ENCODE measurements around the gene SLC25A12.
A peak's percentile ranks its signal among the peaks of the same experiment; 100 is the strongest.

Gene SLC25A12

GRCh38 chr2:171882089-171882769, 11.8 kb downstream of the SLC25A12 start:
- FAIRE-seq (peak; percentile 44), DNase-seq (ENCODE audit: insufficient read length) (no peak)
- TF ChIP-seq TAF1 (IDR thresholded peaks at IDR 0.05; ENCODE audit: borderline replicate concordance, low read depth, low read length) = no peak
- TF ChIP-seq POLR2A (IDR thresholded peaks at IDR 0.05; ENCODE audit: low read depth, low read length) = no peak
- TF ChIP-seq POLR2AphosphoS5 (IDR thresholded peaks at IDR 0.05; ENCODE audit: low read depth, low read length) = no peak

- FAIRE-seq (no peak), DNase-seq (ENCODE audit: insufficient read length) (no peak)
- TF ChIP-seq POLR2AphosphoS5 (IDR thresholded peaks at IDR 0.05; ENCODE audit: low read depth, low read length) (no peak), POLR2A (IDR thresholded peaks at IDR 0.05; ENCODE audit: low read depth, low read length) (no peak), TAF1 (IDR thresholded peaks at IDR 0.05; ENCODE audit: borderline replicate concordance, low read depth, low read length) (no peak)
These were observed 13.3 kb downstream of the SLC25A12 start for GRCh38 chr2:171880774-171881173.

- no peak for DNase-seq (ENCODE audit: insufficient read length)
- TF ChIP-seq POLR2AphosphoS5 (IDR thresholded peaks at IDR 0.05; ENCODE audit: low read depth, low read length) (no peak), POLR2A (IDR thresholded peaks at IDR 0.05; ENCODE audit: low read depth, low read length) (no peak), TAF1 (IDR thresholded peaks at IDR 0.05; ENCODE audit: borderline replicate concordance, low read depth, low read length) (no peak)
- FAIRE-seq = no peak
These were observed 14.2 kb downstream of the SLC25A12 start for GRCh38 chr2:171879865-171880264.

GRCh38 chr2:171878481-171878993, 15.5 kb downstream of the SLC25A12 start:
- TF ChIP-seq POLR2A (IDR thresholded peaks at IDR 0.05; ENCODE audit: low read depth, low read length) (no peak), POLR2AphosphoS5 (IDR thresholded peaks at IDR 0.05; ENCODE audit: low read depth, low read length) (no peak), TAF1 (IDR thresholded peaks at IDR 0.05; ENCODE audit: borderline replicate concordance, low read depth, low read length) (no peak)
- FAIRE-seq (peak; percentile 33), DNase-seq (ENCODE audit: insufficient read length) (no peak)

GRCh38 chr2:171874963-171875362, 19.1 kb downstream of the SLC25A12 start:
- TF ChIP-seq POLR2AphosphoS5 (IDR thresholded peaks at IDR 0.05; ENCODE audit: low read depth, low read length) = no peak
- no peak for TF ChIP-seq TAF1 (IDR thresholded peaks at IDR 0.05; ENCODE audit: borderline replicate concordance, low read depth, low read length)
- DNase-seq (ENCODE audit: insufficient read length) (no peak), FAIRE-seq (no peak)

GRCh38 chr2:171874517-171874916, 19.5 kb downstream of the SLC25A12 start:
- FAIRE-seq (no peak), DNase-seq (ENCODE audit: insufficient read length) (no peak)
- TF ChIP-seq TAF1 (IDR thresholded peaks at IDR 0.05; ENCODE audit: borderline replicate concordance, low read depth, low read length) (no peak), POLR2A (IDR thresholded peaks at IDR 0.05; ENCODE audit: low read depth, low read length) (no peak), POLR2AphosphoS5 (IDR thresholded peaks at IDR 0.05; ENCODE audit: low read depth, low read length) (no peak)

GRCh38 chr2:171864357-171864985, 29.6 kb downstream of the SLC25A12 start:
- no peak for DNase-seq (ENCODE audit: insufficient read length)
- no peak for FAIRE-seq
- TF ChIP-seq POLR2A (IDR thresholded peaks at IDR 0.05; ENCODE audit: low read depth, low read length) = no peak
- no peak for TF ChIP-seq TAF1 (IDR thresholded peaks at IDR 0.05; ENCODE audit: borderline replicate concordance, low read depth, low read length)
- no peak for TF ChIP-seq POLR2AphosphoS5 (IDR thresholded peaks at IDR 0.05; ENCODE audit: low read depth, low read length)

GRCh38 chr2:171862501-171862900, 31.5 kb downstream of the SLC25A12 start:
- TF ChIP-seq TAF1 (IDR thresholded peaks at IDR 0.05; ENCODE audit: borderline replicate concordance, low read depth, low read length) = no peak
- TF ChIP-seq POLR2AphosphoS5 (IDR thresholded peaks at IDR 0.05; ENCODE audit: low read depth, low read length) = no peak
- no peak for TF ChIP-seq POLR2A (IDR thresholded peaks at IDR 0.05; ENCODE audit: low read depth, low read length)
- FAIRE-seq (no peak), DNase-seq (ENCODE audit: insufficient read length) (no peak)

- DNase-seq (ENCODE audit: insufficient read length) = no peak
- TF ChIP-seq TAF1 (IDR thresholded peaks at IDR 0.05; ENCODE audit: borderline replicate concordance, low read depth, low read length) = no peak
- no peak for TF ChIP-seq POLR2A (IDR thresholded peaks at IDR 0.05; ENCODE audit: low read depth, low read length)
- FAIRE-seq = no peak
These were observed 35.6 kb downstream of the SLC25A12 start for GRCh38 chr2:171858397-171858958.

- FAIRE-seq (no peak), DNase-seq (ENCODE audit: insufficient read length) (no peak)
- no peak for TF ChIP-seq POLR2AphosphoS5 (IDR thresholded peaks at IDR 0.05; ENCODE audit: low read depth, low read length)
- TF ChIP-seq POLR2A (IDR thresholded peaks at IDR 0.05; ENCODE audit: low read depth, low read length) = no peak
- TF ChIP-seq TAF1 (IDR thresholded peaks at IDR 0.05; ENCODE audit: borderline replicate concordance, low read depth, low read length) = no peak
These were observed 38.6 kb downstream of the SLC25A12 start for GRCh38 chr2:171855401-171855800.

- no peak for FAIRE-seq
- no peak for TF ChIP-seq POLR2AphosphoS5 (IDR thresholded peaks at IDR 0.05; ENCODE audit: low read depth, low read length)
- TF ChIP-seq POLR2A (IDR thresholded peaks at IDR 0.05; ENCODE audit: low read depth, low read length) = no peak
- TF ChIP-seq TAF1 (IDR thresholded peaks at IDR 0.05; ENCODE audit: borderline replicate concordance, low read depth, low read length) = no peak
- DNase-seq (ENCODE audit: insufficient read length) = no peak
These were observed 41.6 kb downstream of the SLC25A12 start for GRCh38 chr2:171852366-171852888.
